Thyroid gland (tissue), 4 donors: Measurements from ENCODE around the gene FAM161B.

Experiments
- POLR2A ChIP-seq, 2 donors: fragments of 450-650 bp; IDR thresholded peaks; one replicate each; pipeline ENCODE4 v1.6.1; 2017; ENCODE audit warnings: antibody characterized with exemption in 2 of 2, mild to moderate bottlenecking in 2 of 2, moderate library complexity in 1 of 2
- TF ChIP-seq, protein P1 (sequence below), 6 experiments: fragments of 200-600 bp in 3 of 6; fragments of 450-650 bp in 3 of 6; sonication (generic) in 3 of 6; IDR thresholded peaks; one replicate each; pipeline ENCODE4 v1.5.1; 2016 to 2019; ENCODE audit warnings: antibody characterized with exemption in 6 of 6, mild to moderate bottlenecking in 2 of 6, inconsistent platforms in 1 of 6, moderate library complexity in 1 of 6

DNA sequence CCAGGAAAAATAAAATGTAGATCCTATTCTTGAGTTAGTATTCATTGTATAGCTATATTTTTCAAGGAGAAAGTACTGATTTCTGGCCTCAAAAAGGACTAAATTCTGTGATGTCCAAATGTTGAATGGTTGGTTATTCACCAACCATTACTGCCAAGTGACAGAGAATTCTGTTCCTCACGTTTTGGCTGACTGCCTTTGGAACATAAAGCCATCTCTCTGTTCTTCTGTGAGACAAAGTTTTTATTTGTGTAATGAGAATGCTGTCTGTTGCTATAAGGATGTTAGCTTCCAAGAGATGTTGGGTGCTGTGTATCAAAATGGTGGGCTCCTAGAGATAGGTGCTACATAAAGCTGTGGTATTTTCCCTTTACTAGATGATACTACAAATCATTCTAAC, 54.0 kb downstream of the FAM161B start:
- TF ChIP-seq POLR2A (IDR thresholded peaks at IDR 0.05), result no peak
- TF ChIP-seq, protein P1, sequence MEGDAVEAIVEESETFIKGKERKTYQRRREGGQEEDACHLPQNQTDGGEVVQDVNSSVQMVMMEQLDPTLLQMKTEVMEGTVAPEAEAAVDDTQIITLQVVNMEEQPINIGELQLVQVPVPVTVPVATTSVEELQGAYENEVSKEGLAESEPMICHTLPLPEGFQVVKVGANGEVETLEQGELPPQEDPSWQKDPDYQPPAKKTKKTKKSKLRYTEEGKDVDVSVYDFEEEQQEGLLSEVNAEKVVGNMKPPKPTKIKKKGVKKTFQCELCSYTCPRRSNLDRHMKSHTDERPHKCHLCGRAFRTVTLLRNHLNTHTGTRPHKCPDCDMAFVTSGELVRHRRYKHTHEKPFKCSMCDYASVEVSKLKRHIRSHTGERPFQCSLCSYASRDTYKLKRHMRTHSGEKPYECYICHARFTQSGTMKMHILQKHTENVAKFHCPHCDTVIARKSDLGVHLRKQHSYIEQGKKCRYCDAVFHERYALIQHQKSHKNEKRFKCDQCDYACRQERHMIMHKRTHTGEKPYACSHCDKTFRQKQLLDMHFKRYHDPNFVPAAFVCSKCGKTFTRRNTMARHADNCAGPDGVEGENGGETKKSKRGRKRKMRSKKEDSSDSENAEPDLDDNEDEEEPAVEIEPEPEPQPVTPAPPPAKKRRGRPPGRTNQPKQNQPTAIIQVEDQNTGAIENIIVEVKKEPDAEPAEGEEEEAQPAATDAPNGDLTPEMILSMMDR (IDR thresholded peaks at IDR 0.05), result no peak
